LNCAP (cell line): ENCODE data around the gene YPEL1.

ENCODE experiments used
- TF ChIP-seq, protein P1 (sequence below): fragments of 450-650 bp; IDR thresholded peaks from 2 replicates; pipeline ENCODE4 v1.5.1; 2017; ENCODE audit warnings: mild to moderate bottlenecking

YPEL1 gene

DNA sequence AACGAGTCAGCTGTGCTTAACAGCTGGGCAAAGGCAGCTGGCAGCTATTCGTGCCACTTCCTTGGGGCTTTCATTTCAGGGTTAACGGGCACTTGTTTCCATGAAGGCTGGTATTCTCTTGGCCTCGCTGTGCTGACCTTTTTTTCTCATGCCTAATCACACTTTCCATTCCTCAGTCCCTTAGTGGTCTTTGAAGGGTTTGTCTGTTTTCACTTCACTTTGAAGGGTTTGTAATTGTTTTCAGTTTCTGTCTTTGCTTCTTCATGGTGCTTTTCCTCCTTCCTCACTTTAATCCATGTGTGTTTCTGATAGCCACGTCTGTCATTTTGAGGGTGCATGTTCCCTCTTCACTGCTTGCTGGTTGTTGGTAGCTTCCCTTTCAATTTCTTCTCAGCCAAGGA, 45.2 kb downstream of the YPEL1 start:
- TF ChIP-seq, protein P1, sequence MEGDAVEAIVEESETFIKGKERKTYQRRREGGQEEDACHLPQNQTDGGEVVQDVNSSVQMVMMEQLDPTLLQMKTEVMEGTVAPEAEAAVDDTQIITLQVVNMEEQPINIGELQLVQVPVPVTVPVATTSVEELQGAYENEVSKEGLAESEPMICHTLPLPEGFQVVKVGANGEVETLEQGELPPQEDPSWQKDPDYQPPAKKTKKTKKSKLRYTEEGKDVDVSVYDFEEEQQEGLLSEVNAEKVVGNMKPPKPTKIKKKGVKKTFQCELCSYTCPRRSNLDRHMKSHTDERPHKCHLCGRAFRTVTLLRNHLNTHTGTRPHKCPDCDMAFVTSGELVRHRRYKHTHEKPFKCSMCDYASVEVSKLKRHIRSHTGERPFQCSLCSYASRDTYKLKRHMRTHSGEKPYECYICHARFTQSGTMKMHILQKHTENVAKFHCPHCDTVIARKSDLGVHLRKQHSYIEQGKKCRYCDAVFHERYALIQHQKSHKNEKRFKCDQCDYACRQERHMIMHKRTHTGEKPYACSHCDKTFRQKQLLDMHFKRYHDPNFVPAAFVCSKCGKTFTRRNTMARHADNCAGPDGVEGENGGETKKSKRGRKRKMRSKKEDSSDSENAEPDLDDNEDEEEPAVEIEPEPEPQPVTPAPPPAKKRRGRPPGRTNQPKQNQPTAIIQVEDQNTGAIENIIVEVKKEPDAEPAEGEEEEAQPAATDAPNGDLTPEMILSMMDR: no peak

DNA sequence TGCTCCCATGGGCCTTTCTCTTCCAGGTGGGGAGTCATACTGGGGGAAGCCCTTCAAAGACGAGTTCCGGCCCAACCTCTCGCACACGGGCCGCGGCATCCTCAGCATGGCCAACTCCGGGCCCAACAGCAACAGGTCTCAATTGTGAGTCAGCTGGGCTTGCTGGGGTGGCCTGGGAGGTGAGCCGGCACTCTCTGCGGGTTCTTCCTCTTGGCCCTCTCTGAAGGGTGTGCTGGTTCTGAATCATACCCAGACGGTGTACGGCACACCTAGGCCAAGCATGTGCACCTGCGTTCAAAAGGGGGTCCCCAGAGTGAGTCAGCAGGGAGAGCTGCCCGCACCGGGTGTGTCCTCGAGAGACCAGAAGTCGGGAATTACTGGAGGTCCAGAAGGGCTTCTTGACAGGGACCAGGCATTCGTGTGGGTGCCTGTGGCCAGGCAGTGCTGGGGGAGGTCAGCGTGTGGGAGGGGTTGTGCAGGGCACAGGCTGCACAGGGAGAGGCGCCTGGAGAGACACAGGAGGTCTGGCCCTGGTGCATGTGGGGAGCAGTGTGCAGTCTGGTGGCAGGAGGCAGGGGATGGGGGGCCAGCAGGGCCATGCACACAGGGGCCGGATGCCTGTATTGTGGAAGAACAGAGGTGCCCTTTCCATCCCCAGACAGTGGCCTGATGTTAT, 46.8 kb downstream of the YPEL1 start:
- TF ChIP-seq, protein P1: no peak

DNA sequence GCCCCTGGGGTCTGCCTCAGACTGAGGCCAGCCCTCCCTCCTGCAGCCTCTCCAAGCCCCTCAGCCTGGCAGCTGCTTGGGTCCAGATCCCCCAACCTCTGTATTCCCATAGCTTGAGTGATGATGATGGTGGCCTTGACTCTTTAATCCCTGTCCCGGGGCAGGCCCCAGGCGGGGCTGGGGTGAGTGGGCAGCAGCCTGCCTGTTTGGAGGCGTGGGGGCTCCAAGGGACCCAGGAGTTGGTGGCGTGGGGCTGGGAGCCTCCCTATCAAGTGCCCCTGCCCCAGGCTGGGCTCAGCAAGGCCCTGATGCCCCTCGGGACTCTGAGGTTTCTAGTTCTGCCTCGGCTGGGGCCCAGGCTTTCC, 47.3 kb downstream of the YPEL1 start:
- TF ChIP-seq, protein P1: no peak

DNA sequence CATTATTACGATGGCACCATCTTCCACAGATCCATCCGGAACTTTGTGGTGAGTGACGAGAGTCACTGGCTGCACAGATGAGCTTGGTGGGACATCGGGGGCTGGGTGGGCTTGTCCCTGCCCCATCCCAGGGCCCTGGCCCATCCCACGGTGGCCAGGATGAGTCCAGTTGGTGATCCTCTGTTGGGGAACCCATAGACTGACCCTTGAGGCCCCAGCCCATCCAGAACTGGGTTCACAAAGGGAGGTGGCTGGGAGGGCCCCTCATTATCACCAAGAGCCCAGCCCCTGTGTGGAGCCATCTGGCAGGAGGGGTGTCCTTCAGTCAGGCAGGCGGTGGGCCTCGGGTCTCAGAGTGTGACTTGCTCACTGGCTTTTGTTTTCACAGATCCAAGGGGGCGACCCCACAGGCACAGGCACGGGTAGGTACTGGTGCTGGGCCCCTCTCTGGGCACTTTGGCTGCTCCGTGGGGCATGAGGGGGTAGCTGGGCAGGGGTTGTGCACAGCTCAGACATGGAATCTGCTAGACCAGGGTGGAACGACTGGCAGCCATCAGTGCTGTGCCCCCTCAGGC, 47.8 kb downstream of the YPEL1 start:
- TF ChIP-seq, protein P1: no peak

DNA sequence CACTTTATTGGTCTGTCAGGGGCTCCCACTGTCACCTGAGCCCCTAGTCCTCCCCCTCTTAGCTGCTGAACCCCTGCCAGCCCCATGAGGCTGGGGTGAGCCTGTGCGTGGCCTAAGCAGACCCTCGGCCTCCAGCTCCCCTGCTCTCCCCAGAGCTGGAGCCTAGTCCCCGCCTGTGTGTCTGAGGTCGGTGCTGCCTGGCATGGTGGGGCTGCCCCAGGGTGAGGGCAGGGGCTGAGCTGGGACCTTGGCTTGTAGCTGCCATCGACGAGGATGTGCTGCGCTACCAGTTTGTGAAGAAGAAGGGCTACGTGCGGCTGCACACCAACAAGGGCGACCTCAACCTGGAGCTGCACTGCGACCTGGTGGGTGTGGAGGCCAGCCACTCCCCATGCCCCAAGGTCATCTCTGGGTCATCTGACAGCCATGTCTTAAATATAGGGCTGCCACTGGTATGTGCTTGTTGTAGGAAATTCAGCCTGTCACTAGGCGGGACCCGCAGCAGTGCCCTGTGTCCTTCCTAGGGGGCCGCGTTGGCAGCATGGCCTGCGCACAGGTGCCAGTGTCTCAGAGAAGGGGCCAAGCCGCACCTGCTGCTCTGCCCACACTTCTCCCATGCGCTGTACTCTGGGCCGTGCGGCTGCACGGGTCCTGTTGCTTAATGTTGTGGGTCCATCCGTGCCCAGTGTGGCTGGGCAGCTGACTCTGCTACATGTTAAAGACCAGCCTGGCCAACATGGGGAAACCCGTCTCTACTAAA, 48.8 kb downstream of the YPEL1 start:
- TF ChIP-seq, protein P1: no peak

DNA sequence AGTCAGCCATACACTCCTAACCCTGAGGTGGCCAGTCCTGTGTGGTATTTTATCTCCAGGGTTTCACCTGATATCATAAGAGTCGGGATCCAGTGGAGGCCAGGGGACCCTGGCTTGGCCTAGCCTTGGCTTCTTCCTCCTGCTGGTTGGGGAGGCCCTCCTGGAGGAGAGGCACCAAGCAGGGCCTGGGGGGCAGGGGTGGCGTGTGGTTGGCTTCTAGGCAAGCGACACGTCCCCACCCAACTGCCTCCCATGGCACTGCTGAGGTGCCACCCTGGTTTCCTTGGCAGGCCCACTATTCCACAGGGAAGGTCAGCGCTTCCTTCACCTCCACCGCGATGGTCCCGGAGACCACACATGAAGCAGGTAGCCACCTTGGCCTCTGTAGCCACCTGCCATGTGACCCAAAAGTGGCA, 49.4 kb downstream of the YPEL1 start:
- TF ChIP-seq, protein P1: no peak

DNA sequence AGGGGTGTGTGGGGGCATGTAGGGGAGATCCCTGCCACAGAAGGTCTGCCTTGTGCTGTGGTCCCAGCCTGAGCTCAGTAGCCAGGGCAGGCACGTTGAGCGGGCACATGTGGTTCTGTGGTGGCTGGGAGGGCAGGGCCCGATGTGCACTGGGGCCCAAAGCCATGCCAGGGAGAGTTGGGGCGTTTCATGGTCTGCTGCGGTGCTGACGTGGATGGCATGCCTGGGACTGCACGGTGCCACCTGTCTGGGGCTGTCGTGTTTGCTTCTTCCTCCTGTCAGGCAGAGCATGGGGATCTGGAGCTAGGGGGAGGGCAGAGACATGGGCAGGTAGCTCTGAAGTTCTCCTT, 50.5 kb downstream of the YPEL1 start:
- TF ChIP-seq, protein P1: no peak
